LNCAP (cell line): Measurements from ENCODE around the gene NCK1.

Source experiments
- CTCF ChIP-seq: fragments of 450-650 bp; IDR thresholded peaks from 2 replicates; pipeline ENCODE4 v1.5.1; 2017; ENCODE audit warnings: mild to moderate bottlenecking

Gene NCK1

DNA sequence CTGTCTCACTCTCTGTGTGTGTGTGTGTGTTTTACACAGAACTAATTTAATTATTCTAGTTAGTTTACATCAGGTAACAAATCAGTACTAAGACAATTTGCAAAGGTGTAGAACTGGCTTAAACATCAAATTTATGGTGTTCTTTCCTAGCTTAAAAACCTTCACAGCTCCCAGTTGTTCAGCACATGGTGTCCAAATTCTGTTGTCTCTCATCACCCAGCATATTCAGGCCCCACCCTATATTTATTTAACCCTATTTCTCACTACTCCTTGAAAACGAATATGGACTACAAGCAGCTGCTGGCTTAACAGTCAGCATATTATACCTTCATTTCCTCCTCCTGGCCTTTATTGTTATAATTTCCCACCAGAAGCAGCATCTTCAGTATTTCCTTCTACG, 96.9 kb downstream of the NCK1 start:
- no peak for TF ChIP-seq CTCF

DNA sequence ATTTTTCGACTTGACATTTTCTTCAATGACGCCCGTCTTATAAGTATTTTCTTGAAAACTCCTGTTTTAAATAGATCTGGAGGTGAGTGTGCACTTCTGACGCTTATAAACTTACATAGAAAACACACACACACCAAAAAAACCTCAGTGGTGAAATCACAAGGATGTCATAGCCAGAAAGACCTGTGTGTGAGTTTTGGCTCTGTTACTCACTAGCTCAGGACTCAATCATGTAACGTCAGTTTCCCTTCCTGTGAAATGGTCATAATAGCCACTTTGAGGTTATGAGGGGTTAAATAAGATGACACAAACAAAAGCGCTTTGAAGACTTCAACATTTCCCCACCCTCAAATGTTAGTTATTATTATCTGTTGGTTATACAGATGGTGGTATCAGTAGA, 97.6 kb downstream of the NCK1 start:
- no peak for TF ChIP-seq CTCF

DNA sequence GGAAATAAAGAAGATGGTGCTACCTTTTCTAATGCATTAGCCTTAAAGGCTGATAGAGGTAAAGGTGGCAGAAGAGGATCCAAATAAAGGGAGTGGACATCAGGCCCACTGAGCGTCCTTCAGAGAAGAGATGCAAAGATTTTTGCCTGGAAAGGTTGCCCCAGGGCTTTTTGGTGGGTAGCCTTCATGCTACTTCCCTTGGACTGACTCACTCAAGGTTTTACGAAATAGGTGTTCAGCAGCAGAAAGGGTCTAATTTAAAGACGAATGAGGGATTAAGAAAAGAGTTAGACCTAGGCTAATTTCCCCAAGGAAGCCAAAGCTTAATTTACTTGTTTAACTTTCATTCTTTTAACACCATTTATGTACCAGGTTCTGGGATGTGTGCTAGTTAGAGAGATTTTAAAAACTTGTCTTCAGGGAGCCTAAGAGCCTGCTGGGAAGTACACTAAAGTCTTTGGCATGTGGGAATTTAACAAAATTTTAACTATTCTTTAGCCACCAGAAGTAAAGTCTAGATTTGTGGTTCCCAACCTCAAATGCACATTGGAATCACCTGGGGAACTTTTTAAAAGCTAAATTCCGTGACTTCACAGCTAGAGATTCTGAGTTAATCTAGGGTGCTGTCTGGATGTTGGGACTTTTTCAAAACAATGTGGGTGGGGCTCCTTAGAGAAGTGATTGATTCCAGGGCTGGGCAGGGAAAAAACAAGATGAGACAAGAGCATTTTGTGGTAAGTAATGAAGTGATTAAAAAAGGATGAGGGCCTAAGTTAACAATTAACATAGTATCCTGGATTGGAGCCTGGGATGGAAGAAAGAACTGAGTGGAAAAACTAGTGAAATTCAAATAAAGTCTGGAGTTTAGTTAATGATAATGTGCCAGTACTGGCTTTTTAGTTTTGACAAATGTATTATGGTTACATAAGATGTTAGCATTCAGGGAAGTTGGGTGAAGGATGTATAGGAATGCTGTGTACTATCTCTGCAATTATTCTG, 99.1 kb downstream of the NCK1 start:
- no peak for TF ChIP-seq CTCF

GRCh38 chr3:136962927-136963326, 100.9 kb downstream of the NCK1 start:
- TF ChIP-seq CTCF = no peak

- no peak for TF ChIP-seq CTCF
Observed at GRCh38 chr3:136973352-136973751, 111.3 kb downstream of the NCK1 start.

GRCh38 chr3:136974670-136975069, 112.7 kb downstream of the NCK1 start:
- TF ChIP-seq CTCF = no peak

- no peak for TF ChIP-seq CTCF
Observed at GRCh38 chr3:136979204-136979603, 117.2 kb downstream of the NCK1 start.
